ENCODE data around the gene MVB12B.

Gene MVB12B

DNA sequence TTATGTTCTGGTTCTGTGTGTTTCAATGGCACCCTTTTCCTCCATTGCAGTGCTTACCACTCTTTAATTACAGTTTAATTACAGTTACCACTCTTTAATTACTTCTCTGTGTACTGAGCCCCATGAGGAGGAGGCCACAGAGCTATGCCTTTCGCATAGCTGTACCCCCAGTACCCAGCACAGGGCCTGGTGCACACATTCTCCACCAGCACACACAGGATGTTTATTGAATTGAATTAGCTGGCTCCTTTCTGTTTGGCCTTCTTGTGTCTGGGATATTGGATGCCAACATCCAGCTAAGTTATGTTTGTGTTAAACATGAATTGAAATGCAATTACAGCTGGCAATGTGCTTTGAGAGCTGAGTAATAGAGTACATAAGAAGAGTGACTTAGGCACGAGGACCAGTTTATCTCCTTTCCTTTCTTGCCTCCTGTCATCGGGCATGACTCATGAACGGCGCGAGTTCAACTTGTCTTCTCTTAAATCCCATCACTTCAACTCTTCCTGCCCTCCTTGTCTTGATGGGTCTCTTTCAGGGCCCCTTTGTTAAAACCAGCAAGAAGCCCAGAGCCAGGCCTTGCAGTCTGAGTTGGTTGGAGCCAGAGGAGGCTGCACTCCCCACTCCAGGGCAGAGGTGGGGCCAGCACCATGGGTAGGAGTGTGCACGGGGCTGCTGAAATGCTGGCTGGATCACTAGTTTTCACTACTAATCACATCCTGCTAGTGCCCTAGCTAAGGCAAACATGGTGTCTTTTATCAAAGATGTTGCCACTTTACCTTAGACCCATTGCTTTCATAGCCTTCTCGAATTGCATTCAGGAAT is 37.4 kb downstream of the MVB12B start:
- DNase-seq (ENCODE audit: low read depth): peak; percentile 36

- DNase-seq (ENCODE audit: low read depth): no peak
Observed at GRCh38 chr9:126365780-126366179, 39.2 kb downstream of the MVB12B start.

DNA sequence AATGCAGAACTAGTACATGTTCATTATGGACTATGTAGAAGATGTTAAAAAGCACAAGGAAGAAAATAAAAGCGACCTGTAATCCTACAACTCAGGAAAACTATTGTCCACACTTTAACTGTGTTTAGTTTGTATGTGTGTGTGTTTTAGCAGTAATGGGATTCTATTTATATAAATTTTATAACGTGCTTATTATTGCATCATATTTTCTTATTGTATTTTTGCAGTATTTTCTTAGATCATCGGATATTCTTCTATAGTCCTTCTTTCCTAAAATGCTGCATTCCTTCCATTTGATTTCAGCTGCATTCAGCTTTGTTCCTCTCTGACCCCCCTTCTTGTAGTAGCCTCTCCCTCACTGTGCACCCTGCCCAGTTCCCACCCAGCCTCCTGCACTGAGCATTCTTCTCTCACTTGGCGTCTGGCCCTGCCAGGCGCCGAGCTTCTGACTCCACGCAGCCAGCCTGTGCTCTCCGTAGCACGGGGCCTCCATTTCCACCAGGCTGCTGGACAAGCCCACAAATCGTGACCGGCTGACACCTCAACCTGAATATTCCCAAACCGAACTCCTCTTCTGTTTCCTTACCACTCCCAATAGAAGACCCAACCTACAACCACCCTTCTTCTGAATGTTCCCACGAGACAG is 39.9 kb downstream of the MVB12B start:
- DNase-seq (ENCODE audit: low read depth): no peak

DNA sequence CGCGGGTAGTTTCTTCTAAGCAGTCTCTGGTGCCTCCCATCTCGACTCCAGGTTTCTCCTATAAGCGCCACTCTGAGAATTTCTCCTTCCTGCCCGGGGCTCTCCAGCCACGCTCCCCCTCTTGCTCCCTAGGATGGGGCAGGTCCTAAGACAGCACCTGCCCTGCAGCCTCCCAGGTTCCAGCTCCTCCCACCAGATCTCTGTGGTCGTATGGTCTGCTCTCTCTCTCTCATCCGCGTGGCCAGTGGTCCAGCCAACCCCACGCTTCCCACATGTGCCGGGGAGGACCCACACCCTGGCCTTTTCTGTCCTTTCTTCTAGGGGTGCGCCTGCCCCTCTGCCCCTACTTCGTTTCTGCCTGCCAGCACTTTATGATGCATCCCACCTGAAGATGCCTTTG is 40.5 kb downstream of the MVB12B start:
- DNase-seq (ENCODE audit: low read depth): no peak

GRCh38 chr9:126367616-126368015 is 41.0 kb downstream of the MVB12B start:
- no peak for DNase-seq (ENCODE audit: low read depth)

- no peak for DNase-seq (ENCODE audit: low read depth)
Observed at GRCh38 chr9:126368020-126368419, 41.4 kb downstream of the MVB12B start.

GRCh38 chr9:126371007-126371870 is 44.6 kb downstream of the MVB12B start:
- no peak for DNase-seq (ENCODE audit: low read depth)

GRCh38 chr9:126372716-126373115 is 46.1 kb downstream of the MVB12B start:
- DNase-seq (ENCODE audit: low read depth): no peak

GRCh38 chr9:126373241-126373640 is 46.6 kb downstream of the MVB12B start:
- no peak for DNase-seq (ENCODE audit: low read depth)

GRCh38 chr9:126374366-126374781 is 47.7 kb downstream of the MVB12B start:
- DNase-seq (ENCODE audit: low read depth): no peak

- DNase-seq (ENCODE audit: low read depth): no peak
Observed at GRCh38 chr9:126375386-126375785, 48.8 kb downstream of the MVB12B start.

GRCh38 chr9:126376311-126377175 is 49.9 kb downstream of the MVB12B start:
- no peak for DNase-seq (ENCODE audit: low read depth)

- DNase-seq (ENCODE audit: low read depth): no peak
Observed at GRCh38 chr9:126377176-126377509, 50.5 kb downstream of the MVB12B start.

DNA sequence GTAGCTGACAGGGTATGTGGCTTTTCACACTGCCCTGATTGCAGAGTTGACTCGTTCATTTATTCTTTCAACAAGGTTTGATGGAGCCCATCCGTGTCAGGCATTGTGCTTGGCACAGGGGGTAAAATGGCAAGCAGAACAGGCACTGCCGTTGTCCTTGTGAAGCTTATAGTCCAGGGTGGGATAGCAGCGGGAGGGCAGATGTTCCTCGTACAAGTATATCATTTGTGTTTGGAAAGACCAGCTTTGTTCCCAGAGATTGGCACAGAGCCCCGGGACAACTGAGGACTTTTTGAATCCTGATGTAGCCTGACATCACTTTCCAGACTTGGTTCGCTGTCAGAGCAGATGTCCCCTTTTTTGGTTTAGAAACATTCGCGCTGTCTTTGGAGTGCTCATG is 50.9 kb downstream of the MVB12B start:
- DNase-seq (ENCODE audit: low read depth): no peak

GRCh38 chr9:126378761-126379160 is 52.1 kb downstream of the MVB12B start:
- no peak for DNase-seq (ENCODE audit: low read depth)

GRCh38 chr9:126379661-126380360 is 53.2 kb downstream of the MVB12B start:
- no peak for DNase-seq (ENCODE audit: low read depth)

GRCh38 chr9:126380447-126380846 is 53.8 kb downstream of the MVB12B start:
- DNase-seq (ENCODE audit: low read depth): no peak

DNA sequence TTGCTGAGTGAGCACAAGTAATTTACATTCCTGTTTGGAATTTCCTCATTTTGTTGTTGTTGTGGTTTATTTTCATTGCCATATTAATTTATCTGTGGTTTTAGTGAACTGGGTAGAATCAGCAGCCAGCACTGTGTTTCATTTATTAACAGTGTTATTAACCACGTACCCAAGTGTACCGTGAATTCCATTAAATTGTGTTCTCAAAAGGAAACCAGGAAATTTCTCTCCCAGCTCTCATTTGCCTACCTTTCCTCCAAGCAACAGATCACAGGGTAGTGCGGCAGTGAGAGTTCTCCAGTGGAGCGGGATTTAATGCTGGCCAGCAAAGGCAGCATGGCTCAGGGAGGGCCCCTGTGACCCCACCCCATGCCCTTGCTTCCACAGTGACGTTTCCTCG is 54.6 kb downstream of the MVB12B start:
- DNase-seq (ENCODE audit: low read depth): no peak

GRCh38 chr9:126383406-126384046 is 56.9 kb downstream of the MVB12B start:
- DNase-seq (ENCODE audit: low read depth): no peak

GRCh38 chr9:126384926-126385325 is 58.3 kb downstream of the MVB12B start:
- no peak for DNase-seq (ENCODE audit: low read depth)

DNA sequence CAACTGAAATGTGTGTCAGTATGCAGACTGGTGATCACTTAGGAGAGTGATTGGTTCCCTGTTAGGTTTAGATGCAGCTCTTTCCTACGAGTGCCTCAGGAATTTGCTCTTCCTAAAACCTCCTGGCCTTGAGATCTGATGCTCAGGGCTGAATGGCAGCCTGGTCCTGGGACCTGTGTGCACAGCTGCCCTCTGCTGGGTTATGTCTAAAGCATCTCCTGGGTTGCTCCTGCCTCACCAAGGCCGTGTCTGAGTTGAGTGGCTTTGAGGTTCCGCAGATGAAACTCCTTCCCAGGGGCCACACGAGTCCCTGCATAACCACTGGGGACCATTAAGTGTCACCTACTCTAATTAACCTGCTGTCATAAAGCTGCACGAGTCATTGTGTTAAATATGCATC is 59.5 kb downstream of the MVB12B start:
- no peak for DNase-seq (ENCODE audit: low read depth)
